Left ventricle myocardium superior (tissue), 1 donor: ENCODE results near the gene RAB18. TPM values are rescaled to one million over a fixed set of nuclear protein-coding genes. Genes with fewer than 3 reads are reported as not detected.
A peak's percentile ranks its signal among the peaks of the same experiment; 100 is the strongest.
"Not testable (repeated sequence)": the region's sequence is repeated elsewhere in the genome, so short reads cannot be mapped to it uniquely, and the experiment has no call there.

Experiments used
- ATAC-seq: fragments of 200-7000 bp; cut with Tn5 transposase; one replicate; pipeline ENCODE4 v1.9.1; 2020; ENCODE audit warnings: mild to moderate bottlenecking, moderate library complexity
- DNase-seq: peaks from one replicate; pipeline ENCODE4 v3.0.0-alpha.2; 2020
- intact Hi-C: fragments of 100-400 bp; cut with micrococcal nuclease; formaldehyde crosslinking; loops from one replicate; pipeline ENCODE4 v1.11.0; 2022
- total RNA-seq: library from RNA; stranded (reverse); fragmentation: NEBNext Ultra II Directional; extraction: Animal tissue kit (Norgen Biotek cat#: 25700); gene quantifications from one replicate; pipeline ENCODE4 v1.2.1, GENCODE V29; 2021
- donor health status: DM: no; HTN: yes; CAD: no; lungs with severe emphysema.

The RAB18 gene
- total RNA-seq, 1 donor from 2014 or later = 124 TPM

DNA sequence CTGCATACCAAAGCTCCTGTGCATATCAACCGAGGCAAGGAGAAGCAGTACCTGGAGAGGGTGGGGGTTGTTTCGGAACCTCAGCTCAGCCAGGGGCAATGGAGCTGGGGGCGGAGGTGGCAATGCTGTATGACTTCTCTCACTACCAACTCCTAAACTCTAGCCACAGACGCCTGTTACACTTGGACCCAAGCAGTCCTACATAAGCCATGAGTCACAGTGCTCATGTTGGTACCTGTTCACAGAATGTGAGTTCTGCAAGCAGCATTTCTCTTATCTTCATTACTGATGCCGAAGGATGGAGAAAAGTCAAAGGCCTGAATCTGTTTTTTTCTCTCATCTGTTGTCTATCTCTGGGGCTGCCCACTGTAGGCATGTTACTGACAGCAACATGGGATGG is 3.2 kb upstream of the RAB18 start:
- intact Hi-C loops = no loop called here
- ATAC-seq (no peak), DNase-seq (no peak)

GRCh38 chr10:27503498-27504006 is 552 bp upstream of the RAB18 start:
- ATAC-seq (no peak), DNase-seq (no peak)
- intact Hi-C loops = no loop called here

- no peak for ATAC-seq
- DNase-seq = no peak
- intact Hi-C loops = no loop called here
Measured at GRCh38 chr10:27504808-27505460, 830 bp downstream of the RAB18 start.

- intact Hi-C loops, DNase-seq, ATAC-seq: not testable (repeated sequence)
Measured at GRCh38 chr10:27505537-27505936, 1.4 kb downstream of the RAB18 start.

GRCh38 chr10:27506280-27506679 is 2.2 kb downstream of the RAB18 start:
- DNase-seq (no peak), ATAC-seq (no peak)
- intact Hi-C loops = no loop called here

- DNase-seq (no peak), ATAC-seq (no peak)
- intact Hi-C loops = no loop called here
Measured at GRCh38 chr10:27512548-27512947, 8.4 kb downstream of the RAB18 start.

DNA sequence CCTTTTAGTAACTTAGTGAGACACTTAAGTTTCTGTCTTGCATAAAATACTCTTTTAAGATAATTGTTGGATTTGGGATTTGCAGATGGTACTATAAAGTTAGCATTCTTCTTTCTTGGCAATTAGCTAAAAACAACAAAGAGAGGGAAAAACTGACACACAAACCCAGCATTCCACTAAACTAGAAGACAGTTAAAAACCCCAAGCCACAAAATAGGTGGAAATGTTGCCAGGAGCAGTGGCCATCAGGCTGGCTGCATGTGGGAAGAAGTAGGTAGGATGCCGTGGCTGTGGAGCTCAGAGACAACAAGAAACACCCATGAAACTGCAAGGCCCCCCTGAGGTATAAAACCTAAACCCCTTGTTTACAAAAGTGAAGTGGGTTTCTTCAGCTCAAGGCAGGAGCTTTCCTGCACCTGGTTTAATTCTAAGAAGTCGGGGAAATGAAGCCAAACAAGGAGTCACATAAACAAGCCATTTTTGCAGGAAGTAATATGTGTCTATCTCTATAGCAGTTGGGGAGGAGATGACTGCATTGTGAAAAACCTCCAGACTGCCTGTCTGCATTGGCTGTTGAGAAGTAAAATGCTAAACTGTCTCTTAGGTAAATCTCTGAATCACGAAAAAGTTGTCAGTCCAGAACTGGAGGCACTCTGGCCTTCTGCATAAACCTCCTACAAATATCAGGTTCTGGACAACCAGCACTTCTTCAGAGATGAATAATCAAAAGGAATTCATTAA is 9.5 kb downstream of the RAB18 start:
- ATAC-seq (no peak), DNase-seq (no peak)
- intact Hi-C loops = no loop called here

GRCh38 chr10:27514243-27514642 is 10.1 kb downstream of the RAB18 start:
- ATAC-seq = no peak
- intact Hi-C loops = no loop called here
- DNase-seq = no peak

GRCh38 chr10:27518261-27518660 is 14.2 kb downstream of the RAB18 start:
- DNase-seq (no peak), ATAC-seq (no peak)
- intact Hi-C loops = no loop called here

DNA sequence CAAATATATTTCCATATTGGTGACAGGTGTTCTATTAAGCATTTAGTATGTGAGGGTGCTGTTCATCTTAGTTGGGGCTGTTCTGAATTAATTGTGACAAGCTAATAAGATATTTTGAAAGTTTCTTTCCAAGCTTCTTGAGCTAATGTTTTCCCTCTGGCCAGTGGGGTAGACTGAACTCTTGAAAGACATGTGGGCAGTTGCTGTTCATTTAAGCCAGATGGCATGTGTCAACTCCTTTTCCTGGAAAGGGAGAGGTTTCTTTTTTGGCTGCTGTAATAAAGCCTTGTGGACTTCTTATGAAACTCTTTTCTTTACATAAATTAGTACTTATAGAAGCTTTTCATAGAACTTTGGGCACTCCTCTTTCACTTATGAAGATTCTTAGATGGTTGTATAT is 21.7 kb downstream of the RAB18 start:
- DNase-seq (no peak), ATAC-seq (peak; percentile 85)
- intact Hi-C loops = no loop called here

DNA sequence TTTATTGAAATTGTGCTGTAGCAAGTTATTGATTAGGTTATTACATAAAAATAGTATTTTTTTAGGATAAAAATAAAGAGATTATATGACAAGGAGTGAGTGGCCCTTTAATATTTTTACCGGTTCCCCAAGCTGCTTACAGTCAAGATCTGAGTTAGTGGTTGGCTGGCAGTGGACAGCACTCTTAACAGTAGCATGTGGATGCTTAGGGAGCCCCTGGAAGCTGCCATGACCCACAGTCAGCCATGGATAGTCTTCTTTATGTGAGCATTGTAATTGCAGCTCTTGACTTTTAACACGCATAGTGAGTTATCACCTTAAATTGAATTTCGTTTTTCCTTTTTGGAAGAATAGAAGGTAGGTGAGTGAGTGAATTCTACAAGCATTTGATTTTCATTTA is 22.1 kb downstream of the RAB18 start:
- intact Hi-C loops = no loop called here
- DNase-seq (no peak), ATAC-seq (peak; percentile 74)

- ATAC-seq (no peak), DNase-seq (no peak)
- intact Hi-C loops = no loop called here
Measured at GRCh38 chr10:27527666-27528295, 23.7 kb downstream of the RAB18 start.

GRCh38 chr10:27529010-27529783 is 25.1 kb downstream of the RAB18 start:
- DNase-seq (no peak), ATAC-seq (peak; percentile 48)
- intact Hi-C loops = no loop called here

- no peak for ATAC-seq
- intact Hi-C loops = no loop called here
- DNase-seq = no peak
Measured at GRCh38 chr10:27530477-27530876, 26.4 kb downstream of the RAB18 start.

DNA sequence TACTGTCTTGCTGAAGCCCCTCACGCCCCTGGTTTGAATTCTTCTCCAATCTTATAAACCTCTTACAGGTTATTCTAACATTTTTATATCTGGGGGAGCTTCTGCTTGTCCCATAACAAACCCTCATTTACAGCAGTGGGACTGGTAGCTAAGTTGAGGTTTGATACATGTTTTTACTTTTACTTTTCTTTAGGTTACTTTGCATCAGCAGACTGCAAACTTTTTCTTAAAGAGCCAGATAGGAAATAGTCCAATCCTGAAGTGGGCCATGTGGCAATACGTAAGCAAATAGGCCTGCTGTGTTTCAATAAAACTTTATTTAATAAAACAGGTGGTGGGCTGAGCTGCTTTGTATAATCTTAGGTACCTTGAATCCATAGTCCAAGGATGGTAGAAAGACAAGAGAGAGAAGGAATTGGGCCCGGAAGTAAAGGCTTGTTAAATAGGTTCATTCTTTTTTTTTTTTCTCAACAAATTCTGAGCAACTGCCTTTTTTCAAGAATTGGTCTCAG is 27.3 kb downstream of the RAB18 start:
- ATAC-seq = no peak
- intact Hi-C loops = no loop called here
- DNase-seq = no peak

DNA sequence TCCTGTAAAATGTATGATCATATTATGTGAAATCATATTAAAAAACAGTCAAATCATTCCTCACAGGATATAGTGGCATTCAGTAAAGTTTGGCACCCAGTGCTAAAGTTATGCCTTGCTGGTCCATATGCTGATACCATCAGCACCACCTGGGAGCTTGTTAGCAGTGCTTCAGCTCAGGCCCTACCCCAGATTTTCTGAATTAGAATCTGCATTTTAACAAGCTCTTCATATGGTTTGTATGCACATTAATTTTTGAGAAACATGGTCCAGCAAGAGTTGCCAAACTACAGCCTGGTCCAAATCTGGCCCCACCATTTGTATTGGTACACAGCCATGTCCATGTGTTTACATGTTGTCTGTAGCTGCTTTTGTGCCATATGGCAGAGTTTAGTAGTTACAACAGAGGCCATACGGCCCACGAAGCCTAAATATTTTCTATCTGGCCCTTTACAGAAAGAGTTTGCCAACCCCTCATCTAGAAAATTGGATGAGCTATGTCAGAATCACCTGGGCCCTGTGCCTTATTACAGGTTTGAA is 30.1 kb downstream of the RAB18 start:
- no peak for ATAC-seq
- DNase-seq = no peak
- intact Hi-C loops = no loop called here

DNA sequence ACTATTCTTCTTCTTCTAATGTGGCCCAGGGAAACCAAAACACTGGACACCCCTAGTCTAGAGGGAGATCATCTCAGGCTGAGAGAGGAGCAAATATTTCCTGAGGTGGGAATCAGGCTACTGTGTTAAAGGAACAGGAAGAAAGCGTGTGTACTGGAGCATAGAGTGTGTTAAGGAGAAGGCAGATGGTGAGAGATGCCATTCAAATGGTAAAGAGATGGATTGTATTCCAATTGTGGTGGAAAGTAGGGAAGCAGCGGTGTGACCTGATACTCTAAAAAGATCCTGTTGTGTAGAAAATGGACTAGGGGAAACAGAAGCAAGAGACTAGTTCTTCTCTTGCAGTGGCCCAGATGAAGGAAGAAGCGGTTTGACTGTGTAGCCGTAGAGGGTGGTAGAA is 31.2 kb downstream of the RAB18 start:
- ATAC-seq = no peak

GRCh38 chr10:27536437-27536836 is 32.3 kb downstream of the RAB18 start:
- DNase-seq (no peak), ATAC-seq (no peak)
- intact Hi-C loops = no loop called here

More for the DNA sequence above, 31.2 kb downstream of the RAB18 start:
- DNase-seq = no peak
- intact Hi-C loops = no loop called here

- intact Hi-C loops = no loop called here
- no peak for ATAC-seq
- DNase-seq = no peak
Measured at GRCh38 chr10:27537166-27537565, 33.1 kb downstream of the RAB18 start.
